Thymus (tissue), 11 donors: ENCODE measurements around the gene BARHL1. TPM values are rescaled to one million over a fixed set of nuclear protein-coding genes. Genes with fewer than 3 reads are reported as not detected.
"Not testable (repeated sequence)": the region's sequence is repeated elsewhere in the genome, so short reads cannot be mapped to it uniquely, and the experiment has no call there.

ENCODE experiments used
- DNase-seq, 9 donors: peaks; one replicate each; pipeline ENCODE4 v3.0.0-alpha.2; 2013; ENCODE audit warnings: low spot score in 9 of 9, low read depth in 6 of 9, missing footprints in 1 of 9
- H3K27ac ChIP-seq, 2 donors: one replicate each; pipeline ENCODE4 v1.5.1; 2013; ENCODE audit warnings: control low read depth in 1 of 2, low read depth in 1 of 2, low read length in 1 of 2, mild to moderate bottlenecking in 1 of 2, moderate library complexity in 1 of 2
- H3K27me3 ChIP-seq, 2 donors: one replicate each; pipeline ENCODE4 v1.5.1; 2013; ENCODE audit warnings: low read length in 1 of 2; ENCODE audit not compliant: control insufficient read depth in 2 of 2, insufficient read depth in 1 of 2
- H3K36me3 ChIP-seq, 2 donors: one replicate each; pipeline ENCODE4 v1.5.1; 2013; ENCODE audit warnings: low read length in 1 of 2, mild to moderate bottlenecking in 1 of 2, moderate library complexity in 1 of 2; ENCODE audit not compliant: control insufficient read depth in 2 of 2, insufficient read depth in 2 of 2
- H3K4me1 ChIP-seq, 2 donors: one replicate each; pipeline ENCODE4 v1.5.1; 2013; ENCODE audit warnings: low read length in 2 of 2; ENCODE audit not compliant: control insufficient read depth in 2 of 2, insufficient read depth in 2 of 2
- H3K4me3 ChIP-seq, 2 donors: one replicate each; pipeline ENCODE4 v1.5.1; 2013; ENCODE audit warnings: low read length in 2 of 2, control low read depth in 1 of 2, mild to moderate bottlenecking in 1 of 2
- H3K9me3 ChIP-seq, 2 donors: one replicate each; pipeline ENCODE4 v1.5.1; 2013; ENCODE audit warnings: low read length in 1 of 2, mild to moderate bottlenecking in 1 of 2; ENCODE audit not compliant: control insufficient read depth in 2 of 2, insufficient read depth in 1 of 2
- WGBS: extraction: QIAGEN DNeasy Blood & Tissue Kit; methylation state at CpG from one replicate; pipeline ENCODE4 v1.1.7; 2013; 5-methylcytosine and 5-hydroxymethylcytosine counted together
- polyA plus RNA-seq: library from polyadenylated mRNA; stranded (reverse); fragments of 200-250 nt; gene quantifications from one replicate; pipeline ENCODE4 v1.2.3, GENCODE V29; 2013
- total RNA-seq: library from RNA; stranded (reverse); fragments of 120-200 nt; gene quantifications from one replicate; pipeline ENCODE4 v1.2.4, GENCODE V29; 2013
- donor health status: healthy.

Gene BARHL1
- total and polyA plus RNA-seq, 2 donors = 0.11 TPM; not detected in 1

GRCh38 chr9:132564526-132564925 lies 17.9 kb upstream of the BARHL1 start:
- Histone ChIP-seq H3K27ac (no peak overlapping the region), H3K27me3 (peaks cover 2 to 45% of the 10 kb centered on the region in 2 donors), H3K36me3 (no peaks in the 10 kb centered on the region), H3K4me3 (no peak overlapping the region), H3K9me3 (no peaks in the 10 kb centered on the region), H3K4me1 (peaks cover 0 to 2% of the 10 kb centered on the region in 2 donors)
- DNase-seq = no peak
- 83% methylated on average over 6 of the region's 6 CpGs for WGBS

- H3K4me3 ChIP-seq, H3K27ac ChIP-seq, H3K36me3 ChIP-seq, DNase-seq, H3K9me3 ChIP-seq, H3K4me1 ChIP-seq: not testable (repeated sequence)
- H3K27me3 ChIP-seq = peaks cover 0 to 34% of the 10 kb centered on the region in 2 donors
- WGBS = 91% methylated on average over 2 of the region's 2 CpGs
Measured at GRCh38 chr9:132568787-132569186, 13.6 kb upstream of the BARHL1 start.

GRCh38 chr9:132571806-132572600 lies 10.4 kb upstream of the BARHL1 start:
- H3K4me3 ChIP-seq = no peak overlapping the region
- no peaks in the 10 kb centered on the region for H3K4me1 ChIP-seq
- WGBS = 82% methylated on average over 15 of the region's 15 CpGs
- H3K27ac ChIP-seq = no peak overlapping the region
- H3K36me3 ChIP-seq = no peaks in the 10 kb centered on the region
- H3K9me3 ChIP-seq = no peaks in the 10 kb centered on the region
- no peak for DNase-seq
- H3K27me3 ChIP-seq = peaks cover 0 to 55% of the 10 kb centered on the region in 2 donors

GRCh38 chr9:132572921-132573320 lies 9.5 kb upstream of the BARHL1 start:
- peaks cover 8 to 60% of the 10 kb centered on the region in 2 donors for H3K27me3 ChIP-seq

GRCh38 chr9:132575005-132575609 lies 7.3 kb upstream of the BARHL1 start:
- DNase-seq = peak in 7 of 9 donors; percentile 6 to 54 (median 25)
- Histone ChIP-seq H3K27ac (no peak overlapping the region), H3K4me3 (no peak overlapping the region), H3K9me3 (no peaks in the 10 kb centered on the region), H3K27me3 (peaks cover 30 to 82% of the 10 kb centered on the region in 2 donors), H3K36me3 (no peaks in the 10 kb centered on the region), H3K4me1 (no peaks in the 10 kb centered on the region)
- 15% methylated on average over 16 of the region's 16 CpGs for WGBS

More at GRCh38 chr9:132572921-132573320, 9.5 kb upstream of the BARHL1 start:
- Histone ChIP-seq H3K27ac (no peak overlapping the region), H3K4me3 (no peak overlapping the region), H3K4me1 (no peaks in the 10 kb centered on the region), H3K36me3 (no peaks in the 10 kb centered on the region), H3K9me3 (no peaks in the 10 kb centered on the region)
- DNase-seq = no peak
- 49% methylated on average over 8 of the region's 8 CpGs for WGBS

GRCh38 chr9:132575811-132576210 lies 6.6 kb upstream of the BARHL1 start:
- peaks cover 37 to 89% of the 10 kb centered on the region in 2 donors for H3K27me3 ChIP-seq
- no peaks in the 10 kb centered on the region for H3K36me3 ChIP-seq
- DNase-seq = no peak
- no peak overlapping the region for H3K27ac ChIP-seq
- 85% methylated on average over 5 of the region's 5 CpGs for WGBS
- no peaks in the 10 kb centered on the region for H3K9me3 ChIP-seq
- H3K4me3 ChIP-seq = no peak overlapping the region
- no peaks in the 10 kb centered on the region for H3K4me1 ChIP-seq

GRCh38 chr9:132577119-132577518 lies 5.3 kb upstream of the BARHL1 start:
- Histone ChIP-seq H3K36me3 (no peaks in the 10 kb centered on the region), H3K27ac (no peak overlapping the region), H3K4me3 (no peak overlapping the region), H3K27me3 (peaks cover 48 to 91% of the 10 kb centered on the region in 2 donors), H3K4me1 (peaks cover 4 to 9% of the 10 kb centered on the region in 2 donors), H3K9me3 (no peaks in the 10 kb centered on the region)
- no peak for DNase-seq

GRCh38 chr9:132578367-132578932 lies 4.0 kb upstream of the BARHL1 start:
- 42% methylated on average over 7 of the region's 7 CpGs for WGBS
- Histone ChIP-seq H3K36me3 (no peaks in the 10 kb centered on the region), H3K27me3 (peaks cover 61 to 93% of the 10 kb centered on the region in 2 donors), H3K27ac (no peak overlapping the region), H3K4me1 (peaks cover 4 to 9% of the 10 kb centered on the region in 2 donors), H3K4me3 (no peak overlapping the region), H3K9me3 (no peaks in the 10 kb centered on the region)
- DNase-seq = no peak

GRCh38 chr9:132579427-132579798 lies 3.0 kb upstream of the BARHL1 start:
- Histone ChIP-seq H3K27me3 (peaks cover 70 to 99% of the 10 kb centered on the region in 2 donors), H3K4me3 (no peak overlapping the region), H3K4me1 (peaks cover 4 to 9% of the 10 kb centered on the region in 2 donors), H3K9me3 (no peaks in the 10 kb centered on the region), H3K27ac (no peak overlapping the region), H3K36me3 (no peaks in the 10 kb centered on the region)
- WGBS = 13% methylated on average over 15 of the region's 15 CpGs
- DNase-seq = no peak
